Neural cell (in vitro differentiated cells): ENCODE results near the gene CRYBB3. TPM values are rescaled to one million over a fixed set of nuclear protein-coding genes. Genes with fewer than 3 reads are reported as not detected.

Experiments
- H2AFZ ChIP-seq: fragments of 200-600, 300-800 bp; sonication (generic), shearing (Covaris generic); 2 replicates; pipeline ENCODE4 v1.6.0; 2014; ENCODE audit warnings: low read depth, mild to moderate bottlenecking, antibody characterized with exemption, low read length, moderate library complexity
- H3F3A ChIP-seq: fragments of 200-600 bp; shearing (Covaris generic); 2 replicates; pipeline ENCODE4 v1.6.1; 2016; ENCODE audit warnings: mild to moderate bottlenecking, moderate library complexity, mixed read lengths, antibody characterized with exemption, low read length; ENCODE audit not compliant: insufficient read depth, poor library complexity, severe bottlenecking
- H3K27ac ChIP-seq: fragments of 200-600, 300-800 bp; sonication (generic), shearing (Covaris generic); 2 replicates; pipeline ENCODE4 v1.5.1; 2014; ENCODE audit warnings: mild to moderate bottlenecking, low read length, moderate library complexity
- H3K27me3 ChIP-seq: fragments of 300-800, 200-600 bp; sonication (generic), shearing (Covaris generic); 2 replicates; pipeline ENCODE4 v1.6.0; 2014; ENCODE audit warnings: mild to moderate bottlenecking, low read depth, low read length, moderate library complexity; ENCODE audit not compliant: insufficient read depth
- H3K36me3 ChIP-seq: fragments of 300-800, 200-600 bp; sonication (generic), shearing (Covaris generic); 2 replicates; pipeline ENCODE4 v1.5.1; 2014; ENCODE audit warnings: mild to moderate bottlenecking, antibody characterized with exemption, low read length, moderate library complexity; ENCODE audit not compliant: insufficient read depth
- H3K4me2 ChIP-seq: fragments of 300-800, 200-600 bp; sonication (generic), shearing (Covaris generic); 2 replicates; pipeline ENCODE4 v1.6.0; 2014; ENCODE audit warnings: mild to moderate bottlenecking, low read length
- H3K4me3 ChIP-seq: fragments of 300-800, 200-600 bp; sonication (generic), shearing (Covaris generic); 2 replicates; pipeline ENCODE4 v1.5.1; 2014; ENCODE audit warnings: mild to moderate bottlenecking, low read length, moderate library complexity
- H3K79me2 ChIP-seq: fragments of 200-600 bp; shearing (Covaris generic); replicated peaks from 2 replicates; pipeline ENCODE4 v1.6.0; 2014; ENCODE audit warnings: mild to moderate bottlenecking, low read length, moderate library complexity; ENCODE audit not compliant: insufficient read depth
- H3K9ac ChIP-seq: fragments of 300-800, 200-600 bp; sonication (generic), shearing (Covaris generic); 2 replicates; pipeline ENCODE4 v1.6.1; 2016; ENCODE audit warnings: mild to moderate bottlenecking, low read length, mixed read lengths
- H3K9me2 ChIP-seq: fragments of 200-600 bp; shearing (Covaris generic); 2 replicates; pipeline ENCODE4 v1.6.1; 2016; ENCODE audit warnings: mild to moderate bottlenecking, low read length, mixed read lengths; ENCODE audit not compliant: insufficient read depth
- H3K9me3 ChIP-seq: fragments of 200-600, 300-800 bp; sonication (generic), shearing (Covaris generic); 2 replicates; pipeline ENCODE4 v1.6.1; 2016; ENCODE audit warnings: mild to moderate bottlenecking, mixed run types, low read length, moderate library complexity, mixed read lengths
- H4K20me1 ChIP-seq: fragments of 200-600 bp; shearing (Covaris generic); 2 replicates; pipeline ENCODE4 v1.6.1; 2016; ENCODE audit warnings: mild to moderate bottlenecking, mixed run types; ENCODE audit not compliant: insufficient read depth
- EP300 ChIP-seq: fragments of 450-650 bp; conservative IDR thresholded peaks from 2 replicates; pipeline ENCODE4 v1.6.1; 2014; ENCODE audit warnings: antibody characterized with exemption, mild to moderate bottlenecking, moderate library complexity; ENCODE audit not compliant: poor library complexity, severe bottlenecking
- EZH2 ChIP-seq: fragments of 200-600, 300-800 bp; shearing (Covaris generic), sonication (generic); IDR thresholded peaks from 2 replicates; pipeline ENCODE4 v1.6.1; 2014; ENCODE audit warnings: antibody characterized with exemption, low read length, borderline replicate concordance, mild to moderate bottlenecking; ENCODE audit not compliant: insufficient read depth, poor library complexity, severe bottlenecking
- MXI1 ChIP-seq: fragments of 450-650 bp; conservative IDR thresholded peaks from 2 replicates; pipeline ENCODE4 v1.6.1; 2014; ENCODE audit warnings: antibody characterized with exemption, mild to moderate bottlenecking; ENCODE audit not compliant: poor library complexity, severe bottlenecking
- POLR2AphosphoS5 ChIP-seq: IDR thresholded peaks from 2 replicates; pipeline ENCODE4 v1.6.1; 2012
- RAD21 ChIP-seq: fragments of 450-650 bp; conservative IDR thresholded peaks from 2 replicates; pipeline ENCODE4 v1.6.1; 2014; ENCODE audit warnings: antibody characterized with exemption, mild to moderate bottlenecking, moderate library complexity
- REST ChIP-seq: IDR thresholded peaks from 2 replicates; pipeline ENCODE4 v1.6.1; 2012; ENCODE audit warnings: borderline replicate concordance
- SMC3 ChIP-seq: fragments of 450-650 bp; conservative IDR thresholded peaks from 2 replicates; pipeline ENCODE4 v1.6.1; 2014; ENCODE audit warnings: antibody characterized with exemption, mild to moderate bottlenecking, moderate library complexity; ENCODE audit not compliant: poor library complexity
- TAF1 ChIP-seq: IDR thresholded peaks from 2 replicates; pipeline ENCODE4 v1.6.1; 2012; ENCODE audit warnings: low read depth
- polyA plus RNA-seq: library from polyadenylated mRNA; depleted of rRNA; stranded (reverse); fragments of >200 nt; gene quantifications from 2 replicates; pipeline ENCODE4 v1.2.3, GENCODE V29; 2014
- TF ChIP-seq, protein P1 (sequence below): fragments of 450-650 bp; IDR thresholded peaks from 2 replicates; pipeline ENCODE4 v1.5.1; 2014; ENCODE audit warnings: antibody characterized with exemption, mild to moderate bottlenecking, moderate library complexity; ENCODE audit not compliant: poor library complexity, severe bottlenecking

The CRYBB3 gene
- polyA plus RNA-seq, 1 donor from 2014 or later: not detected

DNA sequence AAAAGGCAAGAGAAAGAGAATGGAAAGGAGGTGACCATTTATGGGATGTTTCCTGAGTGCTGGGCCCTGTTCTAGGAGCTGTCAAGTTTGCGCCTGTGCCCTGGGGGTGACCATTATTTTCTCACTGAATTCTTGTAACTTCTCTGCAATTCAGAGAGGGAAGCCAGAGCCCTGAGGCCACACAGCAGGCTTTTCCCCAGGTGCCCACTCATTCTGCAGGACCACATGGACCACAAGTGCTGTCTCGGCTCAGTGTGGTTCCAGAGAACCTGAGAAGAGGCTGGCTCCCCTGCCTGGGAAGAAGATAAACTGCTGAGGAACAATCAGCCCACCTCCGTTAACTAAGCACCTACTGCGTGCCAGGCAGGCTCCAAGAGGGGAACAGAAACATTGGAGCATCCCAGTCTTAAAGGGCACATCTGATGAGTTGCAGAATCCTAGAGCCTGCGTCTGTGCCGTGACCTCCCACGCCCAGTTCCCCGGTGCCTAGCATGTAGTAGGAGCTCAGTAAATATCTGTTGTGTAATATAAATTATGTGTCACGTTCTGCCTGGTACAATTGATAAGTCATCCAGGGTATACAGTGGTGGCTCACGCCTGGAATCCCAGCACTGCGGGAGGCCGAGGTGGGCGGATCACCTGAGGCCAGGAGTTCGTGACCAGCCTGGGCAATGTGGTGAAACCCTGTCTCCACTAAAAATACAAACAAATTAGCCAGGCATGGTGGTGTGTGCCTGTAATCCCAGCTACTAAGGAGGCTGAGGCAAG is 31.6 kb upstream of the CRYBB3 start:
- H3K4me2 ChIP-seq: no peak overlapping the region
- H3K9ac ChIP-seq: no peak overlapping the region
- no peaks in the 10 kb centered on the region for H3K36me3 ChIP-seq
- no peaks in the 10 kb centered on the region for H3K27me3 ChIP-seq
- H2AFZ ChIP-seq: no peak overlapping the region
- no peaks in the 10 kb centered on the region for H3K79me2 ChIP-seq
- no peaks in the 10 kb centered on the region for H3K9me3 ChIP-seq
- no peaks in the 10 kb centered on the region for H3F3A ChIP-seq
- no peaks in the 10 kb centered on the region for H3K9me2 ChIP-seq
- no peak overlapping the region for H3K27ac ChIP-seq
- TF ChIP-seq EP300 (no peak), SMC3 (no peak), EZH2 (no peak), REST (no peak), POLR2AphosphoS5 (no peak), RAD21 (no peak), TAF1 (no peak), MXI1 (no peak)
- TF ChIP-seq, protein P1, sequence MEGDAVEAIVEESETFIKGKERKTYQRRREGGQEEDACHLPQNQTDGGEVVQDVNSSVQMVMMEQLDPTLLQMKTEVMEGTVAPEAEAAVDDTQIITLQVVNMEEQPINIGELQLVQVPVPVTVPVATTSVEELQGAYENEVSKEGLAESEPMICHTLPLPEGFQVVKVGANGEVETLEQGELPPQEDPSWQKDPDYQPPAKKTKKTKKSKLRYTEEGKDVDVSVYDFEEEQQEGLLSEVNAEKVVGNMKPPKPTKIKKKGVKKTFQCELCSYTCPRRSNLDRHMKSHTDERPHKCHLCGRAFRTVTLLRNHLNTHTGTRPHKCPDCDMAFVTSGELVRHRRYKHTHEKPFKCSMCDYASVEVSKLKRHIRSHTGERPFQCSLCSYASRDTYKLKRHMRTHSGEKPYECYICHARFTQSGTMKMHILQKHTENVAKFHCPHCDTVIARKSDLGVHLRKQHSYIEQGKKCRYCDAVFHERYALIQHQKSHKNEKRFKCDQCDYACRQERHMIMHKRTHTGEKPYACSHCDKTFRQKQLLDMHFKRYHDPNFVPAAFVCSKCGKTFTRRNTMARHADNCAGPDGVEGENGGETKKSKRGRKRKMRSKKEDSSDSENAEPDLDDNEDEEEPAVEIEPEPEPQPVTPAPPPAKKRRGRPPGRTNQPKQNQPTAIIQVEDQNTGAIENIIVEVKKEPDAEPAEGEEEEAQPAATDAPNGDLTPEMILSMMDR: no peak
- H4K20me1 ChIP-seq: no peaks in the 10 kb centered on the region
- no peak overlapping the region for H3K4me3 ChIP-seq

GRCh38 chr22:25169278-25170031 is 30.2 kb upstream of the CRYBB3 start:
- H4K20me1 ChIP-seq: no peaks in the 10 kb centered on the region
- no peak overlapping the region for H2AFZ ChIP-seq
- H3K27ac ChIP-seq: no peak overlapping the region
- H3K4me2 ChIP-seq: no peak overlapping the region
- no peak overlapping the region for H3K4me3 ChIP-seq
- H3K79me2 ChIP-seq: no peaks in the 10 kb centered on the region
- H3K27me3 ChIP-seq: no peaks in the 10 kb centered on the region
- H3K9me2 ChIP-seq: no peaks in the 10 kb centered on the region
- no peak for TF ChIP-seq EP300
- no peak overlapping the region for H3K9ac ChIP-seq
- H3K9me3 ChIP-seq: no peaks in the 10 kb centered on the region
- H3K36me3 ChIP-seq: no peaks in the 10 kb centered on the region
- H3F3A ChIP-seq: no peaks in the 10 kb centered on the region
